Fibroblast of skin of back (primary cell): ENCODE measurements around the gene ACTN2. TPM values are rescaled to one million over a fixed set of nuclear protein-coding genes. Genes with fewer than 3 reads are reported as not detected.
"Not testable (repeated sequence)": the region's sequence is repeated elsewhere in the genome, so short reads cannot be mapped to it uniquely, and the experiment has no call there.

Experiments
- DNase-seq: peaks from one replicate; pipeline ENCODE4 v3.0.0-alpha.2; 2013
- polyA plus RNA-seq, 2 experiments: library from polyadenylated mRNA; unstranded; fragments of 120-200 nt; gene quantifications; one replicate each; pipeline ENCODE4 v1.2.1, GENCODE V29; 2013; ENCODE audit not compliant: insufficient read length in 2 of 2

The ACTN2 gene
- polyA plus RNA-seq (2013, experiment 1 of 2; ENCODE audit: insufficient read length), result 4.4 TPM
- 3.5 TPM for polyA plus RNA-seq (2013, experiment 2 of 2; ENCODE audit: insufficient read length)

- DNase-seq, result peak; percentile 30
Observed at GRCh38 chr1:236685917-236686814, at the start of gene ACTN2. TSS of gene ACTN2 (plus strand) at chr1:236686499. CDS start at chr1:236686674, 175 bp downstream.

GRCh38 chr1:236638945-236639344, 47.4 kb upstream of the ACTN2 start:
- no peak for DNase-seq

DNA sequence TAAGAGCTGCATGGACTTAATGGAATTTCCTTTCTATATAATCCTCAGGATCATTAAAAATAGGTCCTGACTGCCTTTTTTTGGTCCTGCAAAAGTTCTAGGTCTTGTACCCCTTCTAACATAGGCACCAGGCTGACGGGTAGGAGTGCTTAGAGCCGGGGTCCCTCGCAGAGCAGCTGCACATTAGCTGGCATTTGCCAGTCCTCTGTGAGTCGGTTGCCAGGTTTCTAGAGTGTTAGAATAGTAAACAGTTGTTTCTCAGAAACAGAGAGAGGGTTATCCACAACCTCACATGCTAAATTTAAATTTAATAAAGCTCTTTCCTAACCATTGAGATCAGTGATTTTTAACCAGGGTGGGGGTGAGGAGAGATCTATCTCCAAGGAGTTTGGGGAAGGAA, 46.6 kb upstream of the ACTN2 start:
- DNase-seq, result no peak

DNA sequence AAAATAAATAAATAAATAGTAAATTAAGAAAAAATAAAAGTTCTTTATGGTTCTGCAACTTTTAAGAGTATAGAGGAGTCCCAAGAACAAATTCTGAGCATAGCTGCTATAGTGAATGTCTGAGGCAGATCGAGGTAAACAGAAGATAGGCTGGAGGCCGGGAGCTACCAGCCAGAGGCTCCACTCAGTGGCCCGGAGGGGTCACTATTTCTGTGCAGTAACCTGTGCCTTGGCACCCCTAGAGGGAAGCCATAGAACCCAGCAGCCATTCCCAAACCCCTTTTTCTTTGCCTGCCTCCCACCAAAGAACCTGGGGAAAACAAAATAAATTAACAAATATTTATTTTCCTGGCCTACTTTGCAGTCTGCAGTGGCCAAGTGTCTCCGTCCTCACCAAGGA, 43.5 kb upstream of the ACTN2 start:
- DNase-seq, result no peak

GRCh38 chr1:236645016-236645680, 41.2 kb upstream of the ACTN2 start:
- no peak for DNase-seq

- DNase-seq, result no peak
Observed at GRCh38 chr1:236654511-236654910, 31.8 kb upstream of the ACTN2 start.

GRCh38 chr1:236654957-236655356, 31.3 kb upstream of the ACTN2 start:
- no peak for DNase-seq

GRCh38 chr1:236657398-236657797, 28.9 kb upstream of the ACTN2 start:
- no peak for DNase-seq

- no peak for DNase-seq
Observed at GRCh38 chr1:236659792-236660587, 26.3 kb upstream of the ACTN2 start.

DNA sequence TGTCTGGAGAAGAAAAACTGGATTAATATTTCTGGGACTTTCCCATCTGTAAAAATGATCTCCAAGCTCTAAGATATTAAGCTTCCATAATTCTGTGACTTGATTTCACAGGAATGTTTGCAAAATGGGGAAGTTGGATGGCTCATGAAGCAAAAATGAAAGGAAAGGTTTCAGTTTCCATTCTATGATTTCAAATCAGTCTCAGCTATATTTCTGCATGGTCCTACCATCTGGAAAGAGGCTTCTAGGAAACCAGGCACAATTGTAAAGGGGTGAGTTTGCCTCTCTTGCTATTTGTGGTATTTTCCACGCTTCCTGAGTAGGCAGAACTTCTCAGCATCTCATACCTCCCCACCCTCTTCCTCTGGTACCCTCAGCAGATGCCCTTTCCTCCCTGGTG, 22.4 kb upstream of the ACTN2 start:
- DNase-seq, result no peak

- DNase-seq, result not testable (repeated sequence)
Observed at GRCh38 chr1:236668909-236669308, 17.4 kb upstream of the ACTN2 start.

GRCh38 chr1:236670060-236670459, 16.2 kb upstream of the ACTN2 start:
- no peak for DNase-seq

DNA sequence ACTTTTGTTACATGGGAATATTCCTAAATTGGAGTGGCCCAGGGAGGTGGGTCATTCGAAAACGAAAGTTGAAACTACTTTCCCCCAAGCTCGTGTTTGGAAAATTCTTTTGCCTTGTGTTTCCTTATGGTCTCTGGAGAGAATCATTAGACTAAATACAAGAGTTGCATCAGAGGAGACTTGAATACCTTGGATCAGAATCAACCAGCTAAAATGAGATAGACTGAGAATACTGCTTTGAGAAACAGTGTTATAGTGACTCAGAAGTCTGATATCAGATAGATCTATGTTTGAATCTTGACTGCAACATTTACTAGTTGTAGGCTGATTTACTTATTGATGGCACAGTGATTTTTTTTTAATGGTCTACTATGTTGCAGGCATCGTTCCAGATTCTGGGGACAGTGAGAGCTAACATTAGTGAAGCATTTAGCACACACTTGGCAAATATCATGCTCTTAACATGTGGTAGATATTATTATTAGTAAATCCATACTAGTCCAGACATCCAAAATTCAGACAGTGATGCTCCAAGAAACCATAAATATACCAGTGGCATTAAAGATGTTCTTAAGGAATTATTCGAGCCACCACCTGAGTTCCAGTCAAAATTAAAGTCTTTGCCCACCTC, 12.9 kb upstream of the ACTN2 start:
- peak; percentile 14 for DNase-seq

GRCh38 chr1:236677641-236678235, 8.6 kb upstream of the ACTN2 start:
- no peak for DNase-seq

GRCh38 chr1:236681219-236681618, 5.1 kb upstream of the ACTN2 start:
- no peak for DNase-seq

DNA sequence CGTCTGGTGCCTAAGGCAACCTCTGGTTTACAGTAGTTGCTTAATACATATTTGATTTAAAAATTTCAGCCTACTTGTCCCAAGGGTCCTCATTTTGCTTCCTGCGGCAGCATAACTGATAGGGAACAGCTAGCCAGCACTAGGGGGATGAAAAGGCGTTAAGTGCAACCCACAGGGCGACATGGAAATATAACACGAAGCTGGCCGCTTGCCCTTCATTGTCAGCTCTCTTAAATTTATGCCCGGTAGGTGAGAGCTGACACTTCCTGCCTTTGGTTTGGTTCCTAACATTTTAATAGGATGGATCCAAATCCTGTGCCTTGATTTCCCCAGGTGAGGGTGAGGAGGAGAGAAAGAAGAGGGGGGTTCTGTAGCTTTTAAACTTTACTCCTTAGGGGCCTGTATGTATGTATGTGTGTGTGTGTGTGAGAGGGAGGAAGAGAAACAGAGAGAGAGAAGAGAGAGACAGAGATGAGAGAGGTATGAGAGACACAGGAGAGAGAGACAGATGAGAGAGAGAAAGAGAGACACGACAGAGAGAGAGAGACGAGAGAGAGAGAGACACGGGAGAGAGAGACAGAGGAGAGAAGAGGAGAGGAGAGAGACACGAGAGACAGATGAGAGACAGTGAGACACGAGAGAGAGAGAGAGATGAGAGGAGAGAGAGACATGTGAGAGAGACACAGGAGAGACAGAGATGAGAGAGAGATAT, 938 bp upstream of the ACTN2 start:
- no peak for DNase-seq

DNA sequence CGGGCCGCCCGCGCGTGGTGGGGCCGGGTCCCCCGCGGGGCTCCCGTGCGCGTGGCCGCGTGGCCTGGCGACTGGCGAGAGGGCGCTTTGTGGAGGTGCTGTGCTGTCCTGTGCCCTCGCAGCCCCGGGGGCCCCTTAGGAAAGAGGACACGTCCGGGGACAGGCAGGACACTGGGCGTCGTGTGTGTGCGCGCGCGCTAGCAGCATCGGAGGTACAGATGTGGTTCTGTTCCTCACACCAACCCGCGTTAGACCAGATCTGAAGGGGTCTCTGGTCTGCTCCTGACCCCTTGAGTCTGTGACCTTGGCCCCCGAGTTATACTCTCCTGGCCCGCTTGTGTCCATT, 489 bp downstream of the ACTN2 start:
- DNase-seq, result no peak

DNA sequence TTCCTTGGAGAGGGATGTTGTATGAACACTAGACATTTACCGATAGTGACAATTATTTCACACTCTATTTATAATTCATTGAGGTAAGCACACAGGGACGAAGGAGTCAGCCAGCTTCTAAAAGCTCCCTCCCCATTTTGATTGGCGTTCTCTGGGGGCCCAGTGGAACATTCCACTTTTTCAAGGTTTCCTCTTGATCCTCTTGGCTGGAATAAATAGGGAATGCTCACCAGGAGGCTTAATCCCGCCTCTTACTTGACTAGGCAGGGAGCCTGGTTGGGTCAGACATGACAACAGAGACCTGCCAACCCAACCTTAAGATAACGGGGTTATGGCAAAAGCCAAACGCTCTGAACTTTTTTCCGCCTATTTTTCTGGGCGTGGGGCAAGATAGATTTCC, 974 bp downstream of the ACTN2 start:
- no peak for DNase-seq

GRCh38 chr1:236688705-236689104, 2.4 kb downstream of the ACTN2 start:
- no peak for DNase-seq

DNA sequence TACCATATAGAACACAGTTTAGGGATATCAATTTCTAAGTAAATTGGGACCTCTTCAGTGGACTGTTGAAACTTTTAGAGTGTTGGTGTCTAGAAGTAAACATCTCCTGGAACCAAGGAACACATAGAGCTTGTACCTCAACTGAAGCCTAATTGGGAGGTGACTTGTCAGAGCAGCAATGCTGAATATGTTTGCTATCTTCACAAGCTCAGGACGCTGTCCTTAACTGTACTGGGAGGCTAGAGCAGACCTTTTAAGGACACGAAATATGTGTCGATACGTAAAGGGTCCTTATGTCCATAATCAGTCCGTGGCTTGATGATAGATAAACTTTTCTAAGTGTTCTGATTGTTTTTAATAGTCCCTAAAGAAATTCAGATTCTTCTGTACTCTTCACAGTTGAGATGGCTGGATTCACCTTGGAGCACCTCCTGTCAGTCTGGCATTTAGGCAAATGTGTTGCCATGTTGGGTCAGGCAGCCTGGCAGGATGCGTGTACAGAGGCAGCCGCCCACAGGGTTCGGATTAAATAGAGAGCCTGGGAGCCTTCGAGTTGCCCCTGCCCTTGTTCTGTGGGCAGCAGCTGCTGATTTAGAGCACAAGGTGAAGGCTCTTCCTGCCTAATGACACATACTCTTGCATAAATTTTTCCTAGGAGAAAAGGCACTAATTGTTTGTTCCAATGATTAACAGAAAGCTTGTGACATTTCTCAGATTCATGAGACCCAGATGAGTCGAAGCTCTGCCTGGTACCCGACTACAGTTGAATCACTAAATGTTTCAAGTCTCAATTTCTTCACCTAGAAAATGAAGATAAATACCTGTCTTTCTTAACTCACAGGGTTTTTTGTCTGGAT, 3.6 kb downstream of the ACTN2 start:
- DNase-seq, result no peak
